ENCODE data around the gene SDE2. TPM values are rescaled to one million over a fixed set of nuclear protein-coding genes. Genes with fewer than 3 reads are reported as not detected.

Gene SDE2
- total and polyA plus RNA-seq, 2 of the 4 experiments (the other 2 are of a cell fraction): 8.5 to 14.7 TPM

DNA sequence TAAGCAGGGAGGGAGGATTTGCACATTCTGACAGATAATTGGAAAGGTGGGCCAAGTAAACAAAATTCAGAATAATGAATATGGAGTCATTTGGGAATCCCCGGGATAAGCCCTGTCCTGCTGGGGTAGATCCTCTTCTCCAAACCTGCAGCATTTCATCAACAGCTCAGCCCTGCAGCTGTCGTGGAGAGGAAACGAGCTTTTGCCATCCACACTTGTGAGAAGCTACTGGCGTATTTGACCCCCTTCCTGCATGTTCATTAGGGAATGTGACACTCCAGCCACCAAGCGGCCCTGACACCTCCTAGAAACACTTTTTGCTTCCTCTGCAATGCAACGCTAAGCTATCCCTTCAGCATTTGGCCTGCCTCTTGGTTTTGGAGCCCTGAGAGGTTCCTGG is 50.1 kb downstream of the SDE2 start:
- DNase-seq (no peak), ATAC-seq (ENCODE audit: low read depth) (no peak)
- no peak overlapping the region for H3K27ac ChIP-seq (ENCODE audit: insufficient read depth, low read length)
- H2AFZ ChIP-seq (replicated peaks; ENCODE audit: low read length, poor library complexity): peak overlapping the region; percentile 66
- no peak overlapping the region for H2BK5ac ChIP-seq (ENCODE audit: low read depth, low read length, poor library complexity, severe bottlenecking)
- no peak overlapping the region for H3K18ac ChIP-seq (ENCODE audit: low read depth, low read length)
- H3K79me1 ChIP-seq (ENCODE audit: low read depth in 1 of 2, low read length in 2 of 2): no peaks in the 10 kb centered on the region
- no peak overlapping the region for H3K23ac ChIP-seq (ENCODE audit: low read depth, low read length)
- no peak overlapping the region for H4K91ac ChIP-seq (ENCODE audit: insufficient read depth, low read depth, low read length)
- POLR2A ChIA-PET (ENCODE audit: unreplicated experiment): no interaction called here
- H3K36me3 ChIP-seq (ENCODE audit: control insufficient read depth, insufficient read depth, low read length): no peaks in the 10 kb centered on the region
- no peaks in the 10 kb centered on the region; the same call in 1 of the 2 replicates for H3K9me1 ChIP-seq (ENCODE audit: insufficient read depth, low read length)
- 39% methylated on average over 5 of the region's 6 CpGs; no CpG with 5 or more reads in 1 of the 2 experiments for WGBS, 2 experiments (ENCODE audit: extremely low coverage in 2 of 2, insufficient read length in 1 of 2)
- H3K4ac ChIP-seq (ENCODE audit: low read depth, low read length): no peak overlapping the region
- H2AK5ac ChIP-seq (ENCODE audit: low read depth, low read length): no peak overlapping the region
- peaks cover 42% of the 10 kb centered on the region for H3K27me3 ChIP-seq (ENCODE audit: control insufficient read depth, insufficient read depth, low read length)
- CTCF ChIA-PET: interaction anchor here (0.6 kb wide), 1 partner anchor 1538 kb away, joined by 3 read pairs; no protein-coding TSS in a partner anchor
- H2AK9ac ChIP-seq (replicated peaks; ENCODE audit: low read depth, low read length, poor library complexity): no peak overlapping the region
- H3K9me3 ChIP-seq (ENCODE audit: control insufficient read depth, insufficient read depth, low read length): no peaks in the 10 kb centered on the region
- H4K20me1 ChIP-seq (ENCODE audit: insufficient read depth, low read length): no peaks in the 10 kb centered on the region
- H3K4me3 ChIP-seq (ENCODE audit: insufficient read depth, low read depth, low read length): no peak overlapping the region
- H4K5ac ChIP-seq (ENCODE audit: low read depth, low read length): no peak overlapping the region
- no peak overlapping the region for H2BK15ac ChIP-seq (ENCODE audit: low read depth, low read length)
- no peak overlapping the region for H3K14ac ChIP-seq (replicated peaks; ENCODE audit: low read depth, low read length)
- no peak overlapping the region for H4K8ac ChIP-seq (ENCODE audit: low read depth in 2 of 2, low read length in 2 of 2)
- no peaks in the 10 kb centered on the region for H3K4me1 ChIP-seq (ENCODE audit: control insufficient read depth, insufficient read depth, low read length)
- no peak overlapping the region for H2BK120ac ChIP-seq (ENCODE audit: low read depth, low read length)
- BruUV-seq (replicated peaks): no TSS peak
- H2BK20ac ChIP-seq (ENCODE audit: low read depth, low read length): no peak overlapping the region
- intact Hi-C loops (cut with micrococcal nuclease) (no loop called here), in situ Hi-C loops (cut with MboI; ENCODE audit: low sequenced_read_pairs) (no loop called here), dilution Hi-C loops (cut with HindIII; ENCODE audit: low sequenced_read_pairs, unreplicated experiment) (no loop called here)
- H3K4me2 ChIP-seq (ENCODE audit: low read depth, low read length): no peak overlapping the region
- no peak for TF ChIP-seq MXI1 (IDR thresholded peaks at IDR 0.05; ENCODE audit: borderline replicate concordance, low read depth, low read length)
- no peak for TF ChIP-seq RFX5 (IDR thresholded peaks at IDR 0.05; ENCODE audit: low read depth, low read length)
- H3K56ac ChIP-seq (ENCODE audit: extremely low read depth, insufficient read depth, low read length): no peak overlapping the region
- no peak overlapping the region for H3K9ac ChIP-seq (ENCODE audit: low read depth, low read length)

Measured in IMR-90 (cell line).